K562 (cell line): ENCODE measurements around the gene PLPP7. TPM values are rescaled to one million over a fixed set of nuclear protein-coding genes. Genes with fewer than 3 reads are reported as not detected.

Experiments
- CBFA2T2 ChIP-seq: fragments of 450-650 bp; conservative IDR thresholded peaks from 2 replicates; pipeline ENCODE4 v1.6.1; 2017; ENCODE audit warnings: mild to moderate bottlenecking
- CC2D1A ChIP-seq: fragments of 450-650 bp; IDR thresholded peaks from 2 replicates; pipeline ENCODE4 v1.6.1; 2017; ENCODE audit warnings: mild to moderate bottlenecking
- MTA3 ChIP-seq: fragments of 450-650 bp; formaldehyde crosslinking; IDR thresholded peaks from 2 replicates; pipeline ENCODE4 v1.6.1; 2017; ENCODE audit warnings: mild to moderate bottlenecking, borderline replicate concordance
- NCOA6 ChIP-seq: fragments of 450-650 bp; IDR thresholded peaks from 2 replicates; pipeline ENCODE4 v1.6.1; 2017; ENCODE audit warnings: mild to moderate bottlenecking
- NFATC3 ChIP-seq: fragments of 450-650 bp; IDR thresholded peaks from 2 replicates; pipeline ENCODE4 v1.6.1; 2017; ENCODE audit warnings: mild to moderate bottlenecking
- OTX1 ChIP-seq: fragments of 450-650 bp; formaldehyde crosslinking; IDR thresholded peaks from 2 replicates; pipeline ENCODE4 v1.4.0; 2022; ENCODE audit warnings: mild to moderate bottlenecking
- PHB2 ChIP-seq: fragments of 450-650 bp; IDR thresholded peaks from 2 replicates; pipeline ENCODE4 v1.6.1; 2017; ENCODE audit warnings: low read depth
- PKNOX1 ChIP-seq: fragments of 450-650 bp; IDR thresholded peaks from 2 replicates; pipeline ENCODE4 v1.6.1; 2016
- PTRF ChIP-seq: fragments of 450-650 bp; IDR thresholded peaks from 2 replicates; pipeline ENCODE4 v1.6.1; 2016; ENCODE audit warnings: mild to moderate bottlenecking, missing genetic modification characterization, missing compliant biosample characterization
- RHOXF2B ChIP-seq: fragments of 250-450 bp; sonication (Bioruptor Pico); conservative IDR thresholded peaks from 2 replicates; pipeline ENCODE4 v1.5.1; 2021
- TAF9B ChIP-seq: fragments of 450-650 bp; IDR thresholded peaks from 2 replicates; pipeline ENCODE4 v1.6.1; 2018; ENCODE audit warnings: mild to moderate bottlenecking; ENCODE audit not compliant: partially characterized antibody
- TFAP4 ChIP-seq: sonication (generic); formaldehyde crosslinking; IDR thresholded peaks from 2 replicates; pipeline ENCODE4 v1.8.0; 2022; ENCODE audit warnings: missing genetic modification reagents, mild to moderate bottlenecking, moderate library complexity, borderline replicate concordance
- ZBTB7A ChIP-seq: IDR thresholded peaks from 2 replicates; pipeline ENCODE4 v1.6.1; 2011; ENCODE audit warnings: low read depth, mild to moderate bottlenecking, low read length, moderate library complexity, borderline replicate concordance; ENCODE audit not compliant: control insufficient read depth
- ZKSCAN8 ChIP-seq: fragments of 200-800 bp; sonication (Bioruptor generic); IDR thresholded peaks from 2 replicates; pipeline ENCODE4 v1.6.1; 2016; ENCODE audit warnings: missing genetic modification characterization, missing compliant biosample characterization
- ZNF79 ChIP-seq: fragments of 250-450 bp; sonication (Bioruptor Pico); IDR thresholded peaks from 2 replicates; pipeline ENCODE4 v1.4.0; 2020; ENCODE audit warnings: low read depth, mild to moderate bottlenecking, moderate library complexity
- polyA plus RNA-seq, 8 experiments: library from polyadenylated mRNA; depleted of rRNA in 4 of 8; stranded (reverse) in 5 of 8; unstranded in 3 of 8; fragments of >200 nt; fragmentation: Nextera tagmentation in 2 of 8; fragmentation: Illumina TruSeq in 1 of 8; extraction: Ambion mirVana in 2 of 8; extraction: Trizol in 1 of 8; gene quantifications; 2 replicates each; pipeline versions ENCODE4 v1.2.1 to v1.2.3, GENCODE V29; 2011 to 2014; ENCODE audit warnings: inconsistent platforms in 1 of 8, missing spikeins in 1 of 8
- total RNA-seq, 7 experiments: library from RNA; depleted of rRNA in 6 of 7; stranded (reverse); fragments of >200 nt in 6 of 7; fragmentation: Illumina TruSeq in 2 of 7; extraction: Trizol in 2 of 7; gene quantifications; 2 replicates each; pipeline versions ENCODE4 v1.2.1 to v1.2.3, GENCODE V29; 2011 to 2021; ENCODE audit warnings: low replicate concordance in 1 of 7
- TF ChIP-seq, protein P1 (sequence below), 2 experiments: fragments of 450-650 bp; IDR thresholded peaks; 2 replicates each; pipeline ENCODE4 v1.6.1; 2018; ENCODE audit warnings: mild to moderate bottlenecking in 2 of 2, low read depth in 1 of 2; ENCODE audit not compliant: partially characterized antibody in 2 of 2
- TF ChIP-seq, protein P2 (sequence below): fragments of 450-650 bp; IDR thresholded peaks from 2 replicates; pipeline ENCODE4 v1.6.1; 2016; ENCODE audit warnings: missing biosample characterization, missing genetic modification characterization
- TF ChIP-seq, protein P3 (sequence below): sonication (generic); formaldehyde crosslinking; IDR thresholded peaks from 2 replicates; pipeline ENCODE4 v1.8.0; 2022; ENCODE audit warnings: mild to moderate bottlenecking, missing genetic modification reagents
- TF ChIP-seq, protein P4 (sequence below): sonication (generic); formaldehyde crosslinking; IDR thresholded peaks from 2 replicates; pipeline ENCODE4 v1.8.1; 2022; ENCODE audit warnings: missing genetic modification reagents

The PLPP7 gene
- total and polyA plus RNA-seq, 9 of the 15 experiments (the other 6 are each of a cell fraction or from before 2014, with no cell fraction given), result 0.09 to 0.93 (median 0.18) TPM; not detected in 4

DNA sequence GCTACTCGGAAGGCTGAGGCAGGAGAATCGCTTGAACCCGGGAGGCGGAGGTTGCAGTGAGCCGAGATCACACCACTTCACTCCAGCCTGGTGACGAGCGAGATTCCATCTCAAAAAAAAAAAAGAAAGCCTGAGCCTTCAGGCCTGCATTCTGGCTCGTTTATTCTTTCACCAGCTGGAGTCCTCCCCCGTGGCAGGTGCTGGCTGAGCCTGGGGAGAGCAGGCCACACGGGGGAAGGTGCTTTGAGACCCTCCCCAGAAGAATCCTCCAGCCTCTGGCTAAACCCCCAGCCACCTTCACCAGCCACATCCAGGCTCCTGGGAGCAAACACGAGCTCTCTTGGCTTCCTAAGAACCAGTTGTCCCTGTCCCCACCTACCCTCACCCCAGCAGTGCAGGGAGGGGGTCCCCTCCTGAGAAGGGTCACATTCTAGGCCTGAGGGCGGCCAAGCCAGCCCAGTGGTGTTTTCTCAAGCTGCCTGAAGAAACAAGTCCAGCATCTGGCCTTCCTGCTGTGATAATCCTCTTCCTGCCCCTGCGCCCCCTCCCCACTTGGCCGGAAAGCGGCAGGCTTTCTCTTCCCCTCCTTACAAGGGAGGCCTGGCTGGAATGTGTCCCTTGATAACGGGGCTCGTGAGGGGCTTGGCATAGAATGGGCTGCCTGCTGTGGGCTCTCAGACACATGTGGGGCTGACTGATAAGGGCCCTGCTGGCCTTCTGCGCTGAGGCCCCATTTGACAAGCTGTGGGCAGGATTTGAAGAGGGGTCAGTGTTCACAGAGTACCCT lies 41.5 kb downstream of the PLPP7 start (continued):
- TF ChIP-seq ZKSCAN8 (CRISPR knock-in tag) (peak; percentile 85), OTX1 (no peak), MTA3 (peak; percentile 94), PHB2 (peak; percentile 94), CBFA2T2 (peak; percentile 99), RHOXF2B (CRISPR knock-in tag) (no peak), CC2D1A (peak; percentile 97; the same call in 1 of the 2 replicates), NCOA6 (no peak), NFATC3 (no peak), ZNF79 (no peak), PTRF (tag) (no peak), PKNOX1 (0 out of 2 replicates have a peak, but pooled peaks have one; percentile 33), ZBTB7A (peak; percentile 100), TAF9B (no peak), TFAP4 (CRISPR knock-in tag) (peak; percentile 94)
- TF ChIP-seq, protein P1, sequence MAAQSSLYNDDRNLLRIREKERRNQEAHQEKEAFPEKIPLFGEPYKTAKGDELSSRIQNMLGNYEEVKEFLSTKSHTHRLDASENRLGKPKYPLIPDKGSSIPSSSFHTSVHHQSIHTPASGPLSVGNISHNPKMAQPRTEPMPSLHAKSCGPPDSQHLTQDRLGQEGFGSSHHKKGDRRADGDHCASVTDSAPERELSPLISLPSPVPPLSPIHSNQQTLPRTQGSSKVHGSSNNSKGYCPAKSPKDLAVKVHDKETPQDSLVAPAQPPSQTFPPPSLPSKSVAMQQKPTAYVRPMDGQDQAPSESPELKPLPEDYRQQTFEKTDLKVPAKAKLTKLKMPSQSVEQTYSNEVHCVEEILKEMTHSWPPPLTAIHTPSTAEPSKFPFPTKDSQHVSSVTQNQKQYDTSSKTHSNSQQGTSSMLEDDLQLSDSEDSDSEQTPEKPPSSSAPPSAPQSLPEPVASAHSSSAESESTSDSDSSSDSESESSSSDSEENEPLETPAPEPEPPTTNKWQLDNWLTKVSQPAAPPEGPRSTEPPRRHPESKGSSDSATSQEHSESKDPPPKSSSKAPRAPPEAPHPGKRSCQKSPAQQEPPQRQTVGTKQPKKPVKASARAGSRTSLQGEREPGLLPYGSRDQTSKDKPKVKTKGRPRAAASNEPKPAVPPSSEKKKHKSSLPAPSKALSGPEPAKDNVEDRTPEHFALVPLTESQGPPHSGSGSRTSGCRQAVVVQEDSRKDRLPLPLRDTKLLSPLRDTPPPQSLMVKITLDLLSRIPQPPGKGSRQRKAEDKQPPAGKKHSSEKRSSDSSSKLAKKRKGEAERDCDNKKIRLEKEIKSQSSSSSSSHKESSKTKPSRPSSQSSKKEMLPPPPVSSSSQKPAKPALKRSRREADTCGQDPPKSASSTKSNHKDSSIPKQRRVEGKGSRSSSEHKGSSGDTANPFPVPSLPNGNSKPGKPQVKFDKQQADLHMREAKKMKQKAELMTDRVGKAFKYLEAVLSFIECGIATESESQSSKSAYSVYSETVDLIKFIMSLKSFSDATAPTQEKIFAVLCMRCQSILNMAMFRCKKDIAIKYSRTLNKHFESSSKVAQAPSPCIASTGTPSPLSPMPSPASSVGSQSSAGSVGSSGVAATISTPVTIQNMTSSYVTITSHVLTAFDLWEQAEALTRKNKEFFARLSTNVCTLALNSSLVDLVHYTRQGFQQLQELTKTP (IDR thresholded peaks at IDR 0.05; ENCODE audit: low read depth in 1 of 2, partially characterized antibody in 2 of 2), result no peak
- TF ChIP-seq, protein P2, sequence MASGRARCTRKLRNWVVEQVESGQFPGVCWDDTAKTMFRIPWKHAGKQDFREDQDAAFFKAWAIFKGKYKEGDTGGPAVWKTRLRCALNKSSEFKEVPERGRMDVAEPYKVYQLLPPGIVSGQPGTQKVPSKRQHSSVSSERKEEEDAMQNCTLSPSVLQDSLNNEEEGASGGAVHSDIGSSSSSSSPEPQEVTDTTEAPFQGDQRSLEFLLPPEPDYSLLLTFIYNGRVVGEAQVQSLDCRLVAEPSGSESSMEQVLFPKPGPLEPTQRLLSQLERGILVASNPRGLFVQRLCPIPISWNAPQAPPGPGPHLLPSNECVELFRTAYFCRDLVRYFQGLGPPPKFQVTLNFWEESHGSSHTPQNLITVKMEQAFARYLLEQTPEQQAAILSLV (tag), result no peak
- TF ChIP-seq, protein P3, sequence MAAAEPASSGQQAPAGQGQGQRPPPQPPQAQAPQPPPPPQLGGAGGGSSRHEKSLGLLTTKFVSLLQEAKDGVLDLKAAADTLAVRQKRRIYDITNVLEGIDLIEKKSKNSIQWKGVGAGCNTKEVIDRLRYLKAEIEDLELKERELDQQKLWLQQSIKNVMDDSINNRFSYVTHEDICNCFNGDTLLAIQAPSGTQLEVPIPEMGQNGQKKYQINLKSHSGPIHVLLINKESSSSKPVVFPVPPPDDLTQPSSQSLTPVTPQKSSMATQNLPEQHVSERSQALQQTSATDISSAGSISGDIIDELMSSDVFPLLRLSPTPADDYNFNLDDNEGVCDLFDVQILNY, result no peak
- TF ChIP-seq, protein P4, sequence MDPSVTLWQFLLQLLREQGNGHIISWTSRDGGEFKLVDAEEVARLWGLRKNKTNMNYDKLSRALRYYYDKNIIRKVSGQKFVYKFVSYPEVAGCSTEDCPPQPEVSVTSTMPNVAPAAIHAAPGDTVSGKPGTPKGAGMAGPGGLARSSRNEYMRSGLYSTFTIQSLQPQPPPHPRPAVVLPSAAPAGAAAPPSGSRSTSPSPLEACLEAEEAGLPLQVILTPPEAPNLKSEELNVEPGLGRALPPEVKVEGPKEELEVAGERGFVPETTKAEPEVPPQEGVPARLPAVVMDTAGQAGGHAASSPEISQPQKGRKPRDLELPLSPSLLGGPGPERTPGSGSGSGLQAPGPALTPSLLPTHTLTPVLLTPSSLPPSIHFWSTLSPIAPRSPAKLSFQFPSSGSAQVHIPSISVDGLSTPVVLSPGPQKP, result no peak
